ENCODE data around the gene CACNA1C.

GRCh38 chr12:2318286-2318685, 265.5 kb downstream of the CACNA1C start:
- TF ChIP-seq, protein P1, sequence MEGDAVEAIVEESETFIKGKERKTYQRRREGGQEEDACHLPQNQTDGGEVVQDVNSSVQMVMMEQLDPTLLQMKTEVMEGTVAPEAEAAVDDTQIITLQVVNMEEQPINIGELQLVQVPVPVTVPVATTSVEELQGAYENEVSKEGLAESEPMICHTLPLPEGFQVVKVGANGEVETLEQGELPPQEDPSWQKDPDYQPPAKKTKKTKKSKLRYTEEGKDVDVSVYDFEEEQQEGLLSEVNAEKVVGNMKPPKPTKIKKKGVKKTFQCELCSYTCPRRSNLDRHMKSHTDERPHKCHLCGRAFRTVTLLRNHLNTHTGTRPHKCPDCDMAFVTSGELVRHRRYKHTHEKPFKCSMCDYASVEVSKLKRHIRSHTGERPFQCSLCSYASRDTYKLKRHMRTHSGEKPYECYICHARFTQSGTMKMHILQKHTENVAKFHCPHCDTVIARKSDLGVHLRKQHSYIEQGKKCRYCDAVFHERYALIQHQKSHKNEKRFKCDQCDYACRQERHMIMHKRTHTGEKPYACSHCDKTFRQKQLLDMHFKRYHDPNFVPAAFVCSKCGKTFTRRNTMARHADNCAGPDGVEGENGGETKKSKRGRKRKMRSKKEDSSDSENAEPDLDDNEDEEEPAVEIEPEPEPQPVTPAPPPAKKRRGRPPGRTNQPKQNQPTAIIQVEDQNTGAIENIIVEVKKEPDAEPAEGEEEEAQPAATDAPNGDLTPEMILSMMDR (IDR thresholded peaks at IDR 0.05), result no peak
- TF ChIP-seq POLR2A (IDR thresholded peaks at IDR 0.05) (no peak), POLR2AphosphoS5 (IDR thresholded peaks at IDR 0.05) (no peak)
